Esophagus squamous epithelium (tissue), 5 donors: Measurements from ENCODE around the gene ITLN1. TPM values are rescaled to one million over a fixed set of nuclear protein-coding genes. Genes with fewer than 3 reads are reported as not detected.

ENCODE experiments used
- DNase-seq: peaks from one replicate; lab custom pipeline; 2025; lab: John Stamatoyannopoulos, UW
- H3K27ac ChIP-seq, 4 donors: fragments of 200-600 bp; sonication (generic); one replicate each; pipeline ENCODE4 v1.5.1; 2016 to 2019; ENCODE audit warnings: mild to moderate bottlenecking in 1 of 4
- H3K27me3 ChIP-seq, 4 donors: fragments of 200-600 bp; sonication (generic); 1 replicate in 3 of 4; 2 replicates in 1 of 4; pipeline versions ENCODE4 v1.5.1 to v1.6.0; 2017 to 2021; ENCODE audit warnings: antibody characterized with exemption in 1 of 4
- H3K36me3 ChIP-seq, 3 donors: fragments of 200-600 bp; sonication (generic); one replicate each; pipeline ENCODE4 v1.5.1; 2016 to 2019
- H3K4me1 ChIP-seq, 3 donors: fragments of 200-600 bp; sonication (generic); one replicate each; pipeline ENCODE4 v1.5.1; 2017 to 2019
- H3K4me3 ChIP-seq, 4 donors: fragments of 200-600 bp; sonication (generic); 1 replicate in 3 of 4; 2 replicates in 1 of 4; pipeline ENCODE4 v1.5.1; 2016 to 2019; ENCODE audit warnings: mild to moderate bottlenecking in 2 of 4, moderate library complexity in 1 of 4
- H3K9me3 ChIP-seq, 3 donors: fragments of 200-600 bp; sonication (generic); one replicate each; pipeline ENCODE4 v1.5.1; 2016 to 2019
- POLR2A ChIP-seq, 4 donors: fragments of 450-650 bp; IDR thresholded peaks; one replicate each; pipeline ENCODE4 v1.6.1; 2017; ENCODE audit warnings: antibody characterized with exemption in 4 of 4, mild to moderate bottlenecking in 4 of 4, moderate library complexity in 3 of 4
- WGBS, 2 donors: methylation state at CpG; one replicate each; pipeline ENCODE4 v1.1.5; 2018; 5-methylcytosine and 5-hydroxymethylcytosine counted together
- intact Hi-C: fragments of 100-400 bp; cut with DNase I; formaldehyde crosslinking; loops from one replicate; pipeline ENCODE4 v1.15.0; 2022
- total RNA-seq, 4 donors: library from RNA; depleted of rRNA; stranded (reverse); fragments of >200 nt; gene quantifications; one replicate each; pipeline ENCODE4 v1.1.0, GENCODE V29; 2016
- TF ChIP-seq, protein P1 (sequence below), 6 experiments: fragments of 450-650 bp in 4 of 6; fragments of 200-600 bp in 2 of 6; sonication (generic) in 2 of 6; IDR thresholded peaks; one replicate each; pipeline ENCODE4 v1.5.1; 2016 to 2019; ENCODE audit warnings: antibody characterized with exemption in 6 of 6, mild to moderate bottlenecking in 4 of 6, moderate library complexity in 4 of 6
- donor health status: DM: yes; HTN: yes; CAD: no.

The ITLN1 gene
- total RNA-seq, 4 donors from 2014 or later: not detected

GRCh38 chr1:160860840-160861505 lies 24.0 kb downstream of the ITLN1 start:
- Histone ChIP-seq H3K27me3 (peaks cover 0 to 8% (median 0%) of the 10 kb centered on the region in 4 donors), H3K4me1 (peaks cover 3 to 23% (median 6%) of the 10 kb centered on the region in 3 donors), H3K36me3 (no peaks in the 10 kb centered on the region), H3K27ac (no peak overlapping the region), H3K4me3 (no peak overlapping the region), H3K9me3 (no peaks in the 10 kb centered on the region)
- TF ChIP-seq, protein P1, sequence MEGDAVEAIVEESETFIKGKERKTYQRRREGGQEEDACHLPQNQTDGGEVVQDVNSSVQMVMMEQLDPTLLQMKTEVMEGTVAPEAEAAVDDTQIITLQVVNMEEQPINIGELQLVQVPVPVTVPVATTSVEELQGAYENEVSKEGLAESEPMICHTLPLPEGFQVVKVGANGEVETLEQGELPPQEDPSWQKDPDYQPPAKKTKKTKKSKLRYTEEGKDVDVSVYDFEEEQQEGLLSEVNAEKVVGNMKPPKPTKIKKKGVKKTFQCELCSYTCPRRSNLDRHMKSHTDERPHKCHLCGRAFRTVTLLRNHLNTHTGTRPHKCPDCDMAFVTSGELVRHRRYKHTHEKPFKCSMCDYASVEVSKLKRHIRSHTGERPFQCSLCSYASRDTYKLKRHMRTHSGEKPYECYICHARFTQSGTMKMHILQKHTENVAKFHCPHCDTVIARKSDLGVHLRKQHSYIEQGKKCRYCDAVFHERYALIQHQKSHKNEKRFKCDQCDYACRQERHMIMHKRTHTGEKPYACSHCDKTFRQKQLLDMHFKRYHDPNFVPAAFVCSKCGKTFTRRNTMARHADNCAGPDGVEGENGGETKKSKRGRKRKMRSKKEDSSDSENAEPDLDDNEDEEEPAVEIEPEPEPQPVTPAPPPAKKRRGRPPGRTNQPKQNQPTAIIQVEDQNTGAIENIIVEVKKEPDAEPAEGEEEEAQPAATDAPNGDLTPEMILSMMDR (IDR thresholded peaks at IDR 0.05): no peak
- no peak for TF ChIP-seq POLR2A (IDR thresholded peaks at IDR 0.05)
- 57 to 89% methylated on average over 5 of the region's 5 CpGs for WGBS, 2 donors
- intact Hi-C loops: no loop called here
- no peak for DNase-seq

GRCh38 chr1:160859166-160859565 lies 25.8 kb downstream of the ITLN1 start:
- whole genome bisulfite sequencing, 2 donors: 78 to 86% methylated on average over 5 of the region's 5 CpGs
- peaks cover 0 to 8% (median 0%) of the 10 kb centered on the region in 4 donors for H3K27me3 ChIP-seq
- H3K27ac ChIP-seq: no peak overlapping the region
- peaks cover 3 to 22% (median 6%) of the 10 kb centered on the region in 3 donors for H3K4me1 ChIP-seq
- no peak overlapping the region for H3K4me3 ChIP-seq
- no peaks in the 10 kb centered on the region for H3K36me3 ChIP-seq
- no peaks in the 10 kb centered on the region for H3K9me3 ChIP-seq
- no peak for DNase-seq
- intact Hi-C loops: no loop called here
- TF ChIP-seq, protein P1 (IDR thresholded peaks at IDR 0.05): no peak
- TF ChIP-seq POLR2A (IDR thresholded peaks at IDR 0.05): no peak

- Histone ChIP-seq H3K27ac (no peak overlapping the region), H3K4me1 (peaks cover 3 to 16% (median 6%) of the 10 kb centered on the region in 3 donors), H3K4me3 (no peak overlapping the region), H3K27me3 (peaks cover 0 to 8% (median 0%) of the 10 kb centered on the region in 4 donors), H3K9me3 (no peaks in the 10 kb centered on the region), H3K36me3 (no peaks in the 10 kb centered on the region)
- 19 to 46% methylated on average over 3 of the region's 3 CpGs for WGBS, 2 donors
- TF ChIP-seq, protein P1 (IDR thresholded peaks at IDR 0.05): no peak
- DNase-seq: no peak
- intact Hi-C loops: no loop called here
Measured at GRCh38 chr1:160858507-160858906, 26.5 kb downstream of the ITLN1 start.

DNA sequence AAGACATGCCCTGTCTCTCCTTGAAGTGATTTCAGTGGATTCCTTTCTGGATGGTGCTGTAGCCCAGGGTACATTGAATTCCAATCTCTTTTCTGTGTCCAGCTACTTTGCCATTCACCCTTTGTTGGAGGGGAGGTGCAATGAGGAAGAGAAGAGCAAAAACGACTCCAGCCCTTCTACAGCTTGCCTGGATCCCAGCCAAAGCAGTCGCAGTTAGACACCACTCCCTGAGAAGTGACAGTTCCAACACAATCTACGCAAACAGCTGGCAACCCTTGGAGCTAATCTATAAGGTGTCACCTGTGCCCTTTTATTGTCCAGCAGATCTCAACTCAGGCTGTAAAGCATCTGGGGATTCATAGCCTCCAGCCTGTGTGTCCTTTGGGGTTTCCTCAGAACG lies 26.9 kb downstream of the ITLN1 start:
- no peaks in the 10 kb centered on the region for H3K9me3 ChIP-seq
- no peak for DNase-seq
- no peak overlapping the region for H3K4me3 ChIP-seq
- H3K36me3 ChIP-seq: no peaks in the 10 kb centered on the region
- 16 to 47% methylated on average over 3 to 4 of the region's 4 CpGs for WGBS, 2 donors
- H3K27me3 ChIP-seq: peaks cover 0 to 8% (median 0%) of the 10 kb centered on the region in 4 donors
- no peak overlapping the region for H3K27ac ChIP-seq
- TF ChIP-seq, protein P1 (IDR thresholded peaks at IDR 0.05): no peak
- TF ChIP-seq POLR2A (IDR thresholded peaks at IDR 0.05): no peak
- intact Hi-C loops: no loop called here
- peaks cover 3 to 12% (median 3%) of the 10 kb centered on the region in 3 donors for H3K4me1 ChIP-seq

- no peak for DNase-seq
- Histone ChIP-seq H3K4me3 (no peak overlapping the region), H3K4me1 (no peaks in the 10 kb centered on the region), H3K27me3 (no peaks in the 10 kb centered on the region), H3K36me3 (no peaks in the 10 kb centered on the region), H3K27ac (no peak overlapping the region), H3K9me3 (no peaks in the 10 kb centered on the region)
- intact Hi-C loops: no loop called here
- WGBS, 2 donors: 52 to 55% methylated on average over 9 of the region's 9 CpGs
- no peak for TF ChIP-seq POLR2A (IDR thresholded peaks at IDR 0.05)
- TF ChIP-seq, protein P1 (IDR thresholded peaks at IDR 0.05): no peak
Measured at GRCh38 chr1:160855181-160855981, 29.6 kb downstream of the ITLN1 start.
